Peyer's patch (tissue), 4 donors: ENCODE data around the gene LMO1.

Experiments
- CTCF ChIP-seq, 6 experiments: fragments of 450-650 bp in 4 of 6; fragments of 200-600 bp in 2 of 6; sonication (generic) in 1 of 6; IDR thresholded peaks; one replicate each; pipeline ENCODE4 v1.5.1; 2017 to 2019; ENCODE audit warnings: antibody characterized with exemption in 6 of 6, mild to moderate bottlenecking in 3 of 6, moderate library complexity in 1 of 6
- POLR2A ChIP-seq, 2 donors: fragments of 450-650 bp; IDR thresholded peaks; one replicate each; pipeline ENCODE4 v1.5.1; 2017; ENCODE audit warnings: antibody characterized with exemption in 2 of 2, mild to moderate bottlenecking in 2 of 2, moderate library complexity in 2 of 2

- no peak for TF ChIP-seq CTCF (IDR thresholded peaks at IDR 0.05)
- TF ChIP-seq POLR2A (IDR thresholded peaks at IDR 0.05), result no peak
These were observed 29.5 kb upstream of the LMO1 start for GRCh38 chr11:8293171-8293570.
